HCT116 (cell line): ENCODE data around the gene LINGO1.

ENCODE experiments used
- CEBPB ChIP-seq: IDR thresholded peaks from 2 replicates; pipeline ENCODE4 v1.6.1; 2012; ENCODE audit warnings: low read depth
- ELF1 ChIP-seq: IDR thresholded peaks from 2 replicates; pipeline ENCODE4 v1.6.1; 2012; ENCODE audit warnings: low read depth, borderline replicate concordance
- POLR2A ChIP-seq: IDR thresholded peaks from 2 replicates; pipeline ENCODE4 v1.7.0; 2011; ENCODE audit warnings: borderline replicate concordance; ENCODE audit not compliant: insufficient read depth, insufficient read length; ENCODE audit errors: extremely low read depth
- RAD21 ChIP-seq: IDR thresholded peaks from 2 replicates; pipeline ENCODE4 v1.6.1; 2012; ENCODE audit warnings: low read depth, mild to moderate bottlenecking
- SIN3A ChIP-seq: IDR thresholded peaks from 2 replicates; pipeline ENCODE4 v1.6.1; 2012; ENCODE audit warnings: low read depth
- SP1 ChIP-seq: IDR thresholded peaks from 2 replicates; pipeline ENCODE4 v1.6.1; 2012; ENCODE audit warnings: low read depth
- TCF7L2 ChIP-seq: IDR thresholded peaks from 2 replicates; pipeline ENCODE4 v1.7.0; 2011; ENCODE audit warnings: borderline replicate concordance, inconsistent platforms; ENCODE audit not compliant: insufficient read depth, insufficient read length; ENCODE audit errors: extremely low read depth
- TF ChIP-seq, protein P1 (sequence below), 3 experiments: fragments of 200-600 bp in 1 of 3; sonication (generic) in 1 of 3; IDR thresholded peaks in 2 of 3; conservative IDR thresholded peaks in 1 of 3; 2 replicates each; pipeline ENCODE4 v1.5.1; 2012 to 2017; ENCODE audit warnings: low read depth in 2 of 3, low read length in 2 of 3, antibody characterized with exemption in 1 of 3, borderline replicate concordance in 1 of 3, control low read depth in 1 of 3, mild to moderate bottlenecking in 1 of 3, mixed read lengths in 1 of 3, mixed run types in 1 of 3, moderate library complexity in 1 of 3; ENCODE audit not compliant: insufficient read depth in 1 of 3
- TF ChIP-seq, protein P2 (sequence below): IDR thresholded peaks from 2 replicates; pipeline ENCODE4 v1.6.1; 2012; ENCODE audit warnings: low read depth
- TF ChIP-seq, protein P3 (sequence below): IDR thresholded peaks from 2 replicates; pipeline ENCODE4 v1.6.1; 2012

DNA sequence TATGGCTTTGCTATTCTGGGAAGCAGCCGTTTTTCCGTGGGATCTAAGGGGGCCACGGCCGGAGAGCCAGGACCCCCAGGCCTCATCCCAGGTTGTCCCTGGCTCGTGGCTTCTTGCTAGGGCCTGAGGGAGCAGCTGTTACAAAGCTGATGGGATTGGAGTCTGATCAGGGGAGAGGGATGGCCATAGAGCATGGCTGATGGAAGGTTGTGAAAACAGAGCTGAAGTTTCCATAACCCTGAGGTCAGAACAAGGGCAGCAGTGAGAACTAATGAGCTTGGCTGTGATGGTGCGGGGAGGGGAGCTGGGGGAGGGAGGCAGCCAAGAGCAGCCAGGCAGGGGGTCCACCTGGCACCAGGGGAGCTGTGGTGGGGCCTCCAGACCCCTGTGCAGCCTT lies 63.0 kb downstream of the LINGO1 start:
- TF ChIP-seq, protein P1, sequence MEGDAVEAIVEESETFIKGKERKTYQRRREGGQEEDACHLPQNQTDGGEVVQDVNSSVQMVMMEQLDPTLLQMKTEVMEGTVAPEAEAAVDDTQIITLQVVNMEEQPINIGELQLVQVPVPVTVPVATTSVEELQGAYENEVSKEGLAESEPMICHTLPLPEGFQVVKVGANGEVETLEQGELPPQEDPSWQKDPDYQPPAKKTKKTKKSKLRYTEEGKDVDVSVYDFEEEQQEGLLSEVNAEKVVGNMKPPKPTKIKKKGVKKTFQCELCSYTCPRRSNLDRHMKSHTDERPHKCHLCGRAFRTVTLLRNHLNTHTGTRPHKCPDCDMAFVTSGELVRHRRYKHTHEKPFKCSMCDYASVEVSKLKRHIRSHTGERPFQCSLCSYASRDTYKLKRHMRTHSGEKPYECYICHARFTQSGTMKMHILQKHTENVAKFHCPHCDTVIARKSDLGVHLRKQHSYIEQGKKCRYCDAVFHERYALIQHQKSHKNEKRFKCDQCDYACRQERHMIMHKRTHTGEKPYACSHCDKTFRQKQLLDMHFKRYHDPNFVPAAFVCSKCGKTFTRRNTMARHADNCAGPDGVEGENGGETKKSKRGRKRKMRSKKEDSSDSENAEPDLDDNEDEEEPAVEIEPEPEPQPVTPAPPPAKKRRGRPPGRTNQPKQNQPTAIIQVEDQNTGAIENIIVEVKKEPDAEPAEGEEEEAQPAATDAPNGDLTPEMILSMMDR (IDR thresholded peaks at IDR 0.05 in 2 of 3, conservative IDR thresholded peaks at IDR 0.05 in 1 of 3; ENCODE audit: borderline replicate concordance in 1 of 3, insufficient read depth in 1 of 3, low read depth in 2 of 3, low read length in 2 of 3) = no peak
- TF ChIP-seq RAD21 = no peak
- TF ChIP-seq, protein P2, sequence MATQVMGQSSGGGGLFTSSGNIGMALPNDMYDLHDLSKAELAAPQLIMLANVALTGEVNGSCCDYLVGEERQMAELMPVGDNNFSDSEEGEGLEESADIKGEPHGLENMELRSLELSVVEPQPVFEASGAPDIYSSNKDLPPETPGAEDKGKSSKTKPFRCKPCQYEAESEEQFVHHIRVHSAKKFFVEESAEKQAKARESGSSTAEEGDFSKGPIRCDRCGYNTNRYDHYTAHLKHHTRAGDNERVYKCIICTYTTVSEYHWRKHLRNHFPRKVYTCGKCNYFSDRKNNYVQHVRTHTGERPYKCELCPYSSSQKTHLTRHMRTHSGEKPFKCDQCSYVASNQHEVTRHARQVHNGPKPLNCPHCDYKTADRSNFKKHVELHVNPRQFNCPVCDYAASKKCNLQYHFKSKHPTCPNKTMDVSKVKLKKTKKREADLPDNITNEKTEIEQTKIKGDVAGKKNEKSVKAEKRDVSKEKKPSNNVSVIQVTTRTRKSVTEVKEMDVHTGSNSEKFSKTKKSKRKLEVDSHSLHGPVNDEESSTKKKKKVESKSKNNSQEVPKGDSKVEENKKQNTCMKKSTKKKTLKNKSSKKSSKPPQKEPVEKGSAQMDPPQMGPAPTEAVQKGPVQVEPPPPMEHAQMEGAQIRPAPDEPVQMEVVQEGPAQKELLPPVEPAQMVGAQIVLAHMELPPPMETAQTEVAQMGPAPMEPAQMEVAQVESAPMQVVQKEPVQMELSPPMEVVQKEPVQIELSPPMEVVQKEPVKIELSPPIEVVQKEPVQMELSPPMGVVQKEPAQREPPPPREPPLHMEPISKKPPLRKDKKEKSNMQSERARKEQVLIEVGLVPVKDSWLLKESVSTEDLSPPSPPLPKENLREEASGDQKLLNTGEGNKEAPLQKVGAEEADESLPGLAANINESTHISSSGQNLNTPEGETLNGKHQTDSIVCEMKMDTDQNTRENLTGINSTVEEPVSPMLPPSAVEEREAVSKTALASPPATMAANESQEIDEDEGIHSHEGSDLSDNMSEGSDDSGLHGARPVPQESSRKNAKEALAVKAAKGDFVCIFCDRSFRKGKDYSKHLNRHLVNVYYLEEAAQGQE = no peak
- TF ChIP-seq TCF7L2 = no peak
- TF ChIP-seq CEBPB = no peak
- no peak for TF ChIP-seq POLR2A
- TF ChIP-seq SP1 = no peak
- TF ChIP-seq, protein P3, sequence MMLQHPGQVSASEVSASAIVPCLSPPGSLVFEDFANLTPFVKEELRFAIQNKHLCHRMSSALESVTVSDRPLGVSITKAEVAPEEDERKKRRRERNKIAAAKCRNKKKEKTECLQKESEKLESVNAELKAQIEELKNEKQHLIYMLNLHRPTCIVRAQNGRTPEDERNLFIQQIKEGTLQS = no peak
- no peak for TF ChIP-seq ELF1
- no peak for TF ChIP-seq SIN3A
